Right atrium auricular region (tissue), 2 donors: ENCODE measurements around the gene SPANXN4. TPM values are rescaled to one million over a fixed set of nuclear protein-coding genes. Genes with fewer than 3 reads are reported as not detected.

Experiments
- DNase-seq: peaks from one replicate; pipeline ENCODE4 v3.0.0-alpha.2; 2019; ENCODE audit warnings: low spot score
- H3K27ac ChIP-seq, 2 donors: fragments of 200-600 bp; sonication (generic); 1 replicate in 1 of 2; 2 replicates in 1 of 2; pipeline ENCODE4 v1.5.1; 2016 to 2019
- H3K27me3 ChIP-seq, 2 donors: fragments of 200-600 bp; sonication (generic); one replicate each; pipeline versions ENCODE4 v1.5.1 to v1.6.0; 2017 to 2019
- H3K36me3 ChIP-seq: fragments of 200-600 bp; sonication (generic); one replicate; pipeline ENCODE4 v1.5.1; 2016
- H3K4me1 ChIP-seq, 2 donors: fragments of 200-600 bp; sonication (generic); one replicate each; pipeline versions ENCODE4 v1.5.1 to v1.6.0; 2017 to 2019
- H3K4me3 ChIP-seq, 2 donors: fragments of 200-600 bp; sonication (generic); 1 replicate in 1 of 2; 2 replicates in 1 of 2; pipeline ENCODE4 v1.5.1; 2017 to 2019; ENCODE audit warnings: mild to moderate bottlenecking in 1 of 2, moderate library complexity in 1 of 2
- H3K9me3 ChIP-seq, 2 donors: fragments of 200-600 bp; sonication (generic); one replicate each; pipeline ENCODE4 v1.5.1; 2019
- CTCF ChIP-seq, 2 donors: fragments of 200-600 bp; sonication (generic); IDR thresholded peaks; one replicate each; pipeline ENCODE4 v1.5.1; 2019; ENCODE audit warnings: antibody characterized with exemption in 2 of 2
- total RNA-seq, 2 donors: library from RNA; depleted of rRNA; stranded (reverse); fragments of >200 nt; gene quantifications; one replicate each; pipeline ENCODE4 v1.1.0, GENCODE V29; 2016

The SPANXN4 gene
- total RNA-seq, 2 donors from 2014 or later = not detected

- no peaks in the 10 kb centered on the region for H3K4me1 ChIP-seq
- H3K27me3 ChIP-seq = no peaks in the 10 kb centered on the region
- no peaks in the 10 kb centered on the region for H3K9me3 ChIP-seq
- H3K36me3 ChIP-seq = no peaks in the 10 kb centered on the region
- H3K27ac ChIP-seq = no peak overlapping the region
- no peak for DNase-seq
- no peak for TF ChIP-seq CTCF (IDR thresholded peaks at IDR 0.05)
- no peak overlapping the region for H3K4me3 ChIP-seq
These were observed 27.1 kb upstream of the SPANXN4 start for GRCh38 chrX:142998447-142999198.

GRCh38 chrX:142999199-142999701 is 26.5 kb upstream of the SPANXN4 start:
- Histone ChIP-seq H3K4me1 (no peaks in the 10 kb centered on the region), H3K27me3 (no peaks in the 10 kb centered on the region), H3K9me3 (no peaks in the 10 kb centered on the region), H3K27ac (no peak overlapping the region), H3K4me3 (no peak overlapping the region), H3K36me3 (no peaks in the 10 kb centered on the region)
- no peak for TF ChIP-seq CTCF (IDR thresholded peaks at IDR 0.05)
- DNase-seq = no peak

- no peak for TF ChIP-seq CTCF (IDR thresholded peaks at IDR 0.05)
- DNase-seq = no peak
- no peak overlapping the region for H3K4me3 ChIP-seq
- no peak overlapping the region for H3K27ac ChIP-seq
- no peaks in the 10 kb centered on the region for H3K4me1 ChIP-seq
- H3K27me3 ChIP-seq = no peaks in the 10 kb centered on the region
- H3K36me3 ChIP-seq = no peaks in the 10 kb centered on the region
- no peaks in the 10 kb centered on the region for H3K9me3 ChIP-seq
These were observed 23.5 kb upstream of the SPANXN4 start for GRCh38 chrX:143002206-143002605.

- DNase-seq = no peak
- Histone ChIP-seq H3K4me1 (no peaks in the 10 kb centered on the region), H3K4me3 (no peak overlapping the region), H3K36me3 (no peaks in the 10 kb centered on the region), H3K27me3 (no peaks in the 10 kb centered on the region), H3K27ac (no peak overlapping the region), H3K9me3 (peaks cover 0 to 6% of the 10 kb centered on the region in 2 donors)
- TF ChIP-seq CTCF (IDR thresholded peaks at IDR 0.05) = no peak
These were observed 8.5 kb upstream of the SPANXN4 start for GRCh38 chrX:143017272-143017671.

GRCh38 chrX:143027275-143027674 is 1.5 kb downstream of the SPANXN4 start:
- Histone ChIP-seq H3K4me3 (no peak overlapping the region), H3K9me3 (no peaks in the 10 kb centered on the region), H3K4me1 (no peaks in the 10 kb centered on the region), H3K27ac (no peak overlapping the region), H3K36me3 (no peaks in the 10 kb centered on the region), H3K27me3 (no peaks in the 10 kb centered on the region)
- TF ChIP-seq CTCF (IDR thresholded peaks at IDR 0.05) = no peak
- DNase-seq = no peak

GRCh38 chrX:143047511-143047910 is 21.8 kb downstream of the SPANXN4 start:
- Histone ChIP-seq H3K27ac (no peak overlapping the region), H3K9me3 (no peaks in the 10 kb centered on the region), H3K4me1 (no peaks in the 10 kb centered on the region), H3K27me3 (no peaks in the 10 kb centered on the region), H3K4me3 (no peak overlapping the region), H3K36me3 (no peaks in the 10 kb centered on the region)
- no peak for DNase-seq
- no peak for TF ChIP-seq CTCF (IDR thresholded peaks at IDR 0.05)
